Right ventricle myocardium inferior (tissue), 1 donor: ENCODE measurements around the gene AMBP. TPM values are rescaled to one million over a fixed set of nuclear protein-coding genes. Genes with fewer than 3 reads are reported as not detected.
A peak's percentile ranks its signal among the peaks of the same experiment; 100 is the strongest.

Experiments used
- ATAC-seq: fragments of 200-7000 bp; cut with Tn5 transposase; one replicate; pipeline ENCODE4 v1.9.1; 2020; ENCODE audit warnings: mild to moderate bottlenecking, moderate library complexity
- DNase-seq: peaks from one replicate; pipeline ENCODE4 v3.0.0; 2021; ENCODE audit errors: missing footprints
- intact Hi-C: fragments of 100-400 bp; cut with DNase I; formaldehyde crosslinking; loops from one replicate; pipeline ENCODE4 v1.11.0; 2022
- total RNA-seq: library from RNA; stranded (reverse); fragmentation: NEBNext Ultra II Directional; extraction: Animal tissue kit (Norgen Biotek cat#: 25700); gene quantifications from one replicate; pipeline ENCODE4 v1.2.1, GENCODE V29; 2021
- donor health status: DM: no; HTN: yes; CAD: no; lungs with severe emphysema.

AMBP gene
- total RNA-seq, 1 donor from 2014 or later = not detected

DNA sequence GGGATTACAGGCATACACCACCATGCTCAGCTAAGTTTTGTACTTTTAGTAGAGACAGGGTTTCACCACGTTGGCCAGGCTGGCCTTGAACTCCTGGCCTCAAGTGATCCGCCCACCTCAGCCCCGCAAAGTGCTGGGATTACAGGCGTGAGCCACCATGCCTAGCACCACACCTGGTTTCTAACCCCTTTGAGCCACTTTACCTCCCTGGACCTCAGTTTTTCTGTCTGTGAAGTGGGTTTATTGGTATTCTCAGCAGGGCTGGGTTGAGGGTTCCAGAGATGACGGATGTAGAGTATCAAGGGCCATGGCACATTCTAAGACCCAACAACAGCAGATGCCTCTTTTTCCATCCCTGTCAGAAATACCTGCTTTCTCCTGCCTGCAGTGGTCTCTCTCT, 38.6 kb downstream of the AMBP start:
- intact Hi-C loops = loop anchor here (10.0 kb wide), 1 partner anchor 155 kb away; no protein-coding TSS in a partner anchor
- ATAC-seq = no peak
- DNase-seq = no peak

DNA sequence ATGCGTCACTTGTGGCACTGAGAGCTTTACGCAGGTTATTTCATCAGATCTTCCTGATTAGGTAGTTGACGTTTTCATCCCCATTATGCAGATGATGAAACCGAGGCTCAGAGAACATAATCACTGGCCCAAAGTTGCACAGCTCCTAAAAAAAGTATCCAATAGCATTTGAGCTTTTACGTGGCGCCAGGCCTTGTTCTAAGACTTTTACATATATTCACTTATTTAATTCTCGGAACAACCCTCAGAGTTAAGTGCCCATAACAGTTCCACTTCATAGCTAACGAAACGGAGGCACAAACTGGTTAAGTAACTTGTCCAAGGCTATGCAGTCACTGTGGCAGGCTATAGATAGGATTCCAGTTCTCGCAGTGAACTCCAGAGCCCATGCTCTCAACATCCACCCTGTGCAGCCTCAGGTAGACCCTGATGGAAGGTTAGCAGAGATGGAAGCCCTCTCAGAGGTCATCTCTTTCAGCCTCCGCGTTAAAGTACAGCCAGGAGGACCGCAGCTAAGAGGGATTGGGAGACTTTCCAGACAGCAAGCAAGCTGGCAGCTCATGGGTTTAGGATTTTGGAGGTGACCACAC, 39.3 kb downstream of the AMBP start:
- intact Hi-C loops = loop anchor here (10.0 kb wide), 1 partner anchor 154 kb away; no protein-coding TSS in a partner anchor
- ATAC-seq (no peak), DNase-seq (no peak)

DNA sequence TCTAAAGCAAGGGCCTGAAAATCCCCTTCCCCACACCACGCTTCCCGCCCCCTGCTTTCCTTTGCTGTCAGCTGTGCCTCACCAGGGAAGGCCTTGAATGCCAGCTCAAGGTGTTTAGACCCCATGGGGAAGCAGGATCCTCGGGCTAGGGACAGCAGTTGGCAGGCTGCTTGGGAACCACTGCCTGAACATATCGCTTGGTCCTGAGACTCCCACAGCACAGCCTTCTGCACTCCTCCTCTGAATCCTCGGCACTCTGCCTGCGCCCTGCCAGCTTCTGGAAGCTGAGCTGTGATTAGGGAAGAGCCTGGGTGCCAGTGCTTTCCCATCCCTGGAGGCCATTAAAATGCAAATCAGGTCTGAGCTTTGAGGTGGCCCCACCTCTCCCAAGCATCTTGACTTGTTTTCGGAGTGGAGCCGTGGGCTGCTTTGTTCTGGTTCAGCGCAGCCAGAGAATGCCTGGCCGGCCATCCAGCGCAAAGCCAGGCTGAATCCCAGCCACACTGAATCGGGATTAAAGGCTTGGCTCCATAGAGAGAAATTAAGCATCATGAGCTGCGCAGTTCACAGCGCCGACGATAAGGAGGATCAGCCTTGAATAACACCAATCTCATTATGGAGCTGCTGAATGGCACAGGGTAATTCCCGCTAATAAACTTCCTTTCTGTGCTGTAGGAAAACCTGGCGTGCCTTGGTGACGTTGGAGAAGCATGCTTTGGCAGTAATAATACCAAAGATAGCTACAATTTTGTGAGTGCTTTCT, 40.0 kb downstream of the AMBP start:
- intact Hi-C loops = loop anchor here (10.0 kb wide), 1 partner anchor 153 kb away; no protein-coding TSS in a partner anchor
- no peak for ATAC-seq
- no peak for DNase-seq

DNA sequence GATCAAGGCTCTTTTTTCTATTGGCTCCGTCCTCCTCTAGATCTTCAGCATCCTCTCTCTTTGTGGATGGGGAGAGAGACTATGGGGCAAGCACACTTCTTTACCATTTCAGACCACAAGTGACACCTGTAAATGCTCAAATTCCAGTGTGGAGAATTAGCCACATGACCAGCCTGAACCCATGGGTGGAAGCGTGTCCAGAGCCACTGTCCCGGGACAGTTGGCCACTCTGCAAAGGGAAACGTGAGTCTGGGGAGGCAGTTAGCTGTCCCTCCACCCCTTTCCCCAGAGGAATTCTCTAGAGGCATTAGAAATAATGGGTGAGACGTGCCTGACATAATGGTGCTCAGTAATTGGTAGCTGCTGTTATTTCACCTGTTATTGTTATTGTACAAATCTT, 40.9 kb downstream of the AMBP start:
- DNase-seq = no peak
- intact Hi-C loops = loop anchor here (10.0 kb wide), 1 partner anchor 152 kb away; no protein-coding TSS in a partner anchor

DNA sequence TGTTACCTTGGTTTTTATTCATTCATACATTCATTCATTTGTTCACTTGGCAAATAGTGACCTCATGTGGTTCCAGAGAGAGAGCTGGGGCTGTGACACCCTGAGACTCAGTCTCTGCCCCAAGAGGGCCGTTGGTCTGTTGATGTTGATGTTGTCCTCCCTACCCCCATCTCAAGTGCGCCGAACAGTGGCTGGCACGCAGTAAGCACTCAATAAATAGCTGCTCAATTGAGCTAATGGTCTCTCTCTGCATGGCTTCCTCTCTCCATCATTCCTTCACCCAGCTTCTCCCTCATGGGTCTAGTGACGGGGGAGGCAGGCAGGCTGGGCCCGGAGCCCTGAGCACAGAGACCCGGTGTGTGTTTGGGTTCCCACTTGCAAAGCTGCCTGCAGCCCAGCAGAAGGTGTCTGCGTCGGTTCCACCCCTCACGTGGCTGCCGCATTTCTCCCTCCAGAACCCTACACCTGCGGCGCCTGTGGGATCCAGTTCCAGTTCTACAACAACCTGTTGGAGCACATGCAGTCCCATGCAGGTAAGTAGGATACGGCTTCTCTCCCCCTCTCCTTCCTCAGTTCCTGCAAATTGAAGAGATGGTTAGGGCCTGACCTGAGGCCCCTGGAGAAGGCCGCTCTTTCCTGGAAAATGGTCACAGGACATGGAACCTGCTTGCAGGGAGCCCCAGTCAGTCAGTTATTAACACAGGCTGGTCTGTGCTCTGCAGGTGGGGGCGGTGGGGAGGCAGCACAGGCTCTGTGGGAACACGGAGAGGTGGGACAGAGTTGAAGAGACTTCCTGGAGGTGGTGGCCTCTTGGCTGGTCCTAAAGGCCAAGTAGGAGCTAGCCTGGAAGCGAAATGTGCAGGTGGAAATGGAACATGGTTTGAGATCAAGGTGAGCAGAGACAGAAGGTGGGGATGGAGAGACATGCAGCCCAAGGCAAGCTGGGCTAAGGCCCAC, 42.0 kb downstream of the AMBP start:
- DNase-seq = no peak
- no peak for ATAC-seq
- intact Hi-C loops = loop anchor here (10.0 kb wide), 1 partner anchor 151 kb away; no protein-coding TSS in a partner anchor

More for the DNA sequence above, 40.9 kb downstream of the AMBP start:
- no peak for ATAC-seq

DNA sequence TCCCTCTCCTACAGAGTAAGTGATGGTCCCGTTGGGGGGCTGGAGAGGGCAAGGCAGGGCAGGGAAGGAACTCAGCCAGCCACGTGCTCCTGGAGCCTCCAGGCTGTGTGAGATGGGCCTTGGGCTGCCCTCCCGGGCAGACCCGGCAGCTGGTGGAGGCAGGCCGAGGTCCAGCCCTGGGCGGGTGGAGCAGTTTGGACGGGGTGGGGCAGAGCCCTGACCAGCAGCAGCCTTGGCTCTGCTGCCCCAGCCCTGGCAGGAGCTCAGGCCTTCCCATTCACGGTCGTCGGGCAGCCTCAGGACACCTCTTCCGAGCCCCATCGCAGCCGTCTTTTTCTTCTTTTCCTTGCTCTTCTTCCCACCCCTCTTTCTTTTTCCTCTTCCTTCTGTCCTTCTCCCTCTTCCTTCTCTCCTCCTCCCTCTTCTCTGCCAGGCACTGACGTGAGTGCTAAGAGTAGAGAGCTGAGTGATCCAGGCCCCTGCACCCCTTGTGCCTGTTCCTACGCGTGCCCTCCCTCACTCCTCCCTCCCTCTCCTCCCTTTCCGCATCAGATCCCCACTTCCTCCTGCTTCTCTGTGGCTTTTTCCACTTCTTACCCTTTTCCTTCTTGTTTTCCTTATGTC, 42.8 kb downstream of the AMBP start:
- ATAC-seq (no peak), DNase-seq (no peak)
- intact Hi-C loops = loop anchor here (10.0 kb wide), 1 partner anchor 151 kb away; no protein-coding TSS in a partner anchor

DNA sequence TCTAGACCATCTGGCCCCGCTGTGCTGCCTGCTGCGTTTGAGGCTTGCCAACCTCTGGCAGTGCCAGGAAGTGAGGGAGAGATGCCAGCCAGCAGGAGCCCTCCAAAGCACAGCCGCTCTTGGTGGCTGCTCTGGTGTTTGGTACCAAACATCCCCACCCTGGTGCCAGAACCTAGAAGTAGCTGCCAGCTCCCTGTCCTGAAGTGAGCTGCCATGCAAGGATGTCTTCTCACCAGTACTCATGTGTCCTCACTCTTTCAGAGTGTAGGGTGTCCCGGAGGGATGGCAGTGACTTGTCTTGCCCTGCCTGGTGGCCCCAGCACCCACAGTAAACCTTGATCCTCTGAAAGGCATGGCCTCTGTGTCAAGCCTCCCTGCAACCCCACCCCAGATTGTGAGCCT, 43.4 kb downstream of the AMBP start:
- intact Hi-C loops = loop anchor here (5.0 to 10.0 kb wide), 3 partner anchors 150 to 352 kb away; no protein-coding TSS in a partner anchor
- DNase-seq (no peak), ATAC-seq (no peak)

DNA sequence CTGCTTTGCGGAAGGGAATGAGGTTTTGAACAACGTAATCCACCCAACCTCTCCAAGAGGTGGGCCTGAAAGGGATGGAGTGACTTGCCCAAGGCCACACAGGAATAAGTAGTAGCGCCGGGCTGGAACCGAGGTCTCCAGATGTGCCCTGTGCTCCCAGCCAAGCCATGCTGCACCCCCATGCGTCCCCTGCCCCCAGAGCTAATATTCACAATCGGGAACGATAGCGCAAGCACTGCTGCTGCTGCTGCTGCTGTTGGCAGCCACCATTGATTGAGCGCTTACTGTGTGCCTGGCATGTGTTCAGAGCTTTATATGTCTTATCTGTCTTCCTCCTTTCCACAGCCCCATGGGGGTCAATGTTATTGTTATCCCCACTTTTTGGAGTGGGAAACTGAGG, 43.9 kb downstream of the AMBP start:
- intact Hi-C loops = loop anchor here (5.0 to 10.0 kb wide), 3 partner anchors 149 to 352 kb away; no protein-coding TSS in a partner anchor
- no peak for ATAC-seq
- no peak for DNase-seq

DNA sequence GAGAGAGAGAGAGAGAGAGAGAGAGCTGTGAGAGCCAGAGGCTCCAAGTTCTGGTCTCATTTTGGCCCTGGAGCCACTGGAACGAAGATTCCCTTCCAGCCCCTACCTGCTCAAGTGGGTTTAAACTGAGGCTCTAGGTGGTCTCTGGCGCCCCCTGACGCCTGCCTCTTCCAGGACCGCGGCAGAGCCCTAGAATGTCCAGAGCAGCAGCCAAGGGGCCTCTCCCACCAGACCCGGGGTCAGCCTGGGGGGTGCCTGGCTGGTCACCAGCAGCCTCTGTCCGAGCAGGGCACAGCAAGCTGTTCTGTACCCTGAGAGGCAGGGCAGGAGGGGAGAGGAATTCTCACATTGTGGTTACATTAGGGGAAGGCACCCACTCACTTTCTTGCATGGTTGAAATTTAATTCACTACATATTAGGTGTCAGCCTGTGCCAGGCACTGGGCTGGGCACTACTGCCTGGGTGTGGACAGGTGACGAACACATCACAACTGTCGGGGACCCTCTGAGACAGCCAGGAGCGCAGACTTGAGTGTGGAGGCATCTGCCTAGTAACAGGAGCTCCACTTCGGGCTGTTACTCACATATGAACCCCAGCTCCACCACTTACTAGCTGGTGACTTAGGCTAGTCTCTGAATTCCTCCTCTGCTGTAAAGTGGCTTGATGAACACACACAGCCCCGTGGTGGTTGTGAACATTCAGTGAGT, 44.5 kb downstream of the AMBP start:
- intact Hi-C loops = loop anchor here (1.0 to 10.0 kb wide), 4 partner anchors 149 to 351 kb away; no protein-coding TSS in a partner anchor

DNA sequence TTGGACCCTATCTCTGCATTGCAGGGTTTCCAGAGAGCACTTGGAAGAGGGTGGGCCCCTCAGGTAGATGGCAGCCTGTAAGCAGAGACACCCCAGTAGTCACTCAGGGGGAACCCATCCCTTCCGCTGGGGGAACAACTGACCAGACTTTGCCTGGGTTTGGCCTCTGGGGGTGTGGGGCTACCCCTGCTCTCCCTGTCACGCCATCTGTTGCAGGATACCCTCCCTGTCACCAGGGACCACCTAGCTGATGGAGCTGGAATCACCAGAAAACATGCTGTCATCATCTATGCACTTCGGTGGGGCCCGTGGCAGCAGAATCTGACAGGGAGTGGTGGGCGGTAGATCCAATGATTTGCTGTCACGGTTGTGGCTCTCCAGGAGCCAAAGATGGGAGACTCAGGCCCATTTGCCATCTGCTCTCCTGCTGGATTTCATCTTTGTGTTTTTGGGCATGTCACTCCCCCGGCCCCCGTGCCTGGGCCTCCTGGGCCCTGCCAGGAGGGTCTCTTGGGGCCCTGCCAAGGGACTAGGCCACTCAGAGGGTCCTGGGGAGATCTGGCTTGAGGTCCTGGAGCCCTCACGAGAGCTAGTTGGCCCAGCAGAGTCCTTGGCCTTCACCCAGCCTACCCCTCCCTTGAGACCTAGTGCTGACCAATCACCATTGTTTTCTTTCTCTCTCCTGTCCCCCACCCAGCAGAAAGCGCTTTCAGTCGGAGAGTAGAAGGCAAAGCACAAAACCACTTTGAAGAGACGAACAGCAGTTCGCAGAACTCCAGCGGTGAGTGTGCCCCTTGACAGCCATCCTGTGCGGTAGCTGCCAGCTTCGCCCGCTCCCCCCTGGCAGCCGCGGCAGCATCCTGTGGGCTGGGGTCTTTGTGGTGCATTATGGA, 45.9 kb downstream of the AMBP start:
- ATAC-seq (no peak), DNase-seq (no peak)
- intact Hi-C loops = loop anchor here (5.0 to 10.0 kb wide), 3 partner anchors 147 to 350 kb away; no protein-coding TSS in a partner anchor

More for the DNA sequence above, 44.5 kb downstream of the AMBP start:
- ATAC-seq (peak; percentile 63), DNase-seq (no peak)

DNA sequence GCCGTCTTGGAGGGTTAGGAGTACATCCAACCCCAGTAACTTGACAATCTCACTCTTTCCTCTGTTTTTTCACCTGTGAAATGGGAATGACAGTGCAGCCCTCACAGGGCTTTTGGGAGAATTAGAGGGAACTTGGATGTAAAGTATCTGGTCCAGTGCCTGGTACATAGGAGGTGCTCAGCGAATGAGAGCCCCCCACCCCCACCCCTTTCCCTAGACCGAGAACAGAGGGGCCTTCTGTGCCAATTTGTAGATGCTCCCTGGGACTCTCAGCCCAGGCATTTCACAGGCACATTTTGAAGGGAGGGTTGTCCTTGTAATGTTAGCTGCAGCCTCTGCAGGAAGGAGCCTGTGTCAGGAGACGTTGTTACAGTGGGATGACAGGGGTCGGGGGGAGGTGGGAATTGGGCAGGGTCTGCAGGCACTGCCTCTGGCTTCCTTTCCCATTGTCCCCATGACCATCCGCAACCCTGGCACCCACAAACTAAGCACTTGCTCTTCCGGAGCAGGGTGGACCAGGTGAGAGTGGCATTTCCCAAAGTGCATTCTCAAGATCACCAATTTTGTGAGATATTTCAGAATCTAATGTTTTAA, 47.0 kb downstream of the AMBP start:
- ATAC-seq (no peak), DNase-seq (no peak)
- intact Hi-C loops = loop anchor here (5.0 to 10.0 kb wide), 3 partner anchors 146 to 349 kb away; no protein-coding TSS in a partner anchor

DNA sequence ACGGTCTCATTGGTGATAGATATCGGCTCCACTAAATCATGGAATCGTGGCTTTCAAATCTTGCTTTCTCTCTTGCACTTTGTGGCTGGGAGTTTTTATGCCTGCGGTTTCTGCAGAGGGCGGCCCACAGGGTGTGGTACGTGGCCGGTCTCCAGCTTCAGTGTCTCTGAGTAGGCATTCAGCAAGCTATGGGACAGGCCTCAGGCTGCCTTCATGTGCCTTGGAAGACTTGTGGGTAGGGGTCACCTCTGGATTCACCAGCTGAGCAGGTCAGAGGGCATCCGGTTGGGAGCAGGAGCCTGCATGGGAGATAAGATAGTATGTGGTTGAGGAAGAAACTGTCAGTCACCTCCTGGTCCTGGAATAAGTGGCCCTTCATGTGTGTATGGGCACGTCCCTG, 47.7 kb downstream of the AMBP start:
- intact Hi-C loops = loop anchor here (5.0 to 10.0 kb wide), 3 partner anchors 146 to 348 kb away; no protein-coding TSS in a partner anchor
- DNase-seq (no peak), ATAC-seq (no peak)

DNA sequence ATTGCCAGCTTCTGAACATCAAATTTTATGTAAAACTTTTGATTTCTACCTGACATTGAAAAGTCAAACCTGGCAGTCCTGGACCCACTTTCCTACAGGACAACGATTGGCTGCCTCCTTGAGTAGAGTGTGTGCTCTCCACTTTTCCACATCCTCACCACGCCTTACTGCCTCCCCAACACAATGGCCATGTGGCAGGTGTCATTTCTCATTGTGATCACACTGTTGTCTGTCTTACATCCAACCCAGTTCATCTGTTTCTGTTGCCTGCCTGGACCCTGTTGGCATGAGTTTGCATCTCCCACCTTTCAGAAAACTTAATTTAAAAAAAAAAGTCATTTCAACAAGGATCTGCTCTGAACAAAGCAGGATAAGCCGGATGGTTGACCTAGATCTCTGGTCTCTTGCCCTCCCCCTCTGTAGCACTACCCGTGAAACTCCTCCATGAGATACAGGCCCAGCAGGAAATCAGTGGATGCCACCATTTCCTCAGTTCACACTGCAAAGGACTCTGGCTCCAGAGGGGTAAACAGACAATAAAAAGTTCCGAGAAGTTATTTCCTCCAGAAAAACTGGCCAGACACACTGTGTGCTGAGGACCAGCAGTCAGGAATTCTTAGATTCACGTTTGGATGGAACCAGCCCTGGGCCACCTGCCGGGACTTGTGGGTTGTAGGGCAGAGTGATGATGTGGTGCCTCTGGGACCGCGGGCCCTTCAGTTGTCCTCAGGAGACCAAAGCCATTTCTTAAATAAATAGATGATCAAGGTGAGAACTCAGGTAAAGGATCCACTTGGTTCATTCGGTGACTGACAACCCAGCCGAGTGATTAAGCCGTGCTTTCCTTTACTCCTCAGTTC, 48.6 kb downstream of the AMBP start:
- intact Hi-C loops = loop anchor here (5.0 to 10.0 kb wide), 3 partner anchors 145 to 347 kb away; no protein-coding TSS in a partner anchor
- ATAC-seq = no peak

DNA sequence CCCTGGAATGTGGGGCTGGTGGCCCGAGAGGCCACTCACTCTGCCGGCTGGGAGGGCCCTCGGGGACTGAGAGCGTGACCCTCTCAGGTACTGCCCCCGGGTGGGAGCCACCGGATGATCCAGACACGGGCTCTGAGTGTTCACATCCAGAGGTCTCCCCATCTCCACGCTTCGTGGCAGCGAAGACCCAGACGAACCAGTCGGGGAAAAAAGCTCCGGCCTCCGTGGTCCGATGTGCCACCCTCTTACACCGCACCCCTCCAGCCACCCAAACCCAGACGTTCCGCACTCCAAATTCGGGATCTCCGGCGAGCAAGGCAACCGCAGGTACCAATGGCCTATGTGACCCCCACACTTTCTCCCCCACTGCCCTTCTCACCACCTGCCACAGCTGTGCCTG, 49.5 kb downstream of the AMBP start:
- ATAC-seq = no peak
- no peak for DNase-seq
- intact Hi-C loops = no loop called here

More for the DNA sequence above, 48.6 kb downstream of the AMBP start:
- DNase-seq = no peak

DNA sequence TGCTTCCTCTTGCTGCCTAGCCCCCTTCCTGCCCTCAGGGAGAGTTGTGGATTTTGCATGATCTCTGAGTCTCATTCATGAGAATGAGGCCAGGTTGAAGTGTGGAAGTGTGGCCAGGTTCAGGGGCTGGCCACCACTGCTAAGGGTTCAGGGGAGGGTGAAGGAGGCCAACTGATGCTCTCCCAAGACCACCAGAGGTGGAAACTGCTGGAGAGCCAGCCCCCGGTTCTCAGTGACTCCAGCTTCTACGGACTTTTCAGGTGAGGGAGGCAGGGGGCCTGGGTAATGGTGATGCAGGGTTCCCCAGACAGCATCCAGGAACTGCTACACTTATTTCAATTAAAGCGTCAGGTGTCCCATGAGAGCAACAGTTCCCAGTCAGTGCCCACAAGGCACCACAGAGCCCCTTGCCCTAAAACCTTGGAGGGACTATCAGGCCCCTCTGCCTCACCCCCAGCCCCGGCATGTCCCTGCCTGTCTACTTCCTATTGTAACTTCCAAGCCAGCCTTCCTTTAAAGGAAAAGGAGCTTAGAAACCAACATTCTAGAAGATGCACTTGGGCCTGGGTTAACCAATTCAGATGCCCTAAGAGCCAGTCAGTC, 50.1 kb downstream of the AMBP start:
- DNase-seq (no peak), ATAC-seq (no peak)
- intact Hi-C loops = no loop called here
